HCT116 (cell line): Measurements from ENCODE around the gene PHPT1. TPM values are rescaled to one million over a fixed set of nuclear protein-coding genes. Genes with fewer than 3 reads are reported as not detected.

Source experiments
- ATAC-seq: fragments of 200-7000 bp; cut with Tn5 transposase; 2 replicates; pipeline ENCODE4 v1.9.1; 2020; ENCODE audit warnings: mild to moderate bottlenecking, moderate library complexity
- BruUV-seq: library from RNA; stranded (reverse); fragments of 400-500 nt; replicated peaks from 2 replicates; lab custom pipeline; 2021; lab: Mats Ljungman, UMichigan
- CTCF ChIA-PET: fragments of 300-600 bp; sonication (Branson Sonifier 250); formaldehyde crosslinking; loops from one replicate; lab custom pipeline; 2021; ENCODE audit warnings: antibody characterized with exemption; lab: Charles Lee
- POLR2A ChIA-PET: fragments of 300-600, 350-600 bp; sonication (Branson Sonifier 250); formaldehyde crosslinking; loops from one replicate; lab custom pipeline; 2021; ENCODE audit warnings: antibody characterized with exemption; lab: Charles Lee
- RAD21 ChIA-PET, 2 experiments: fragments of 300-600 bp; sonication (Branson Sonifier 250); formaldehyde crosslinking; loops; one replicate each; lab custom pipeline; 2023; ENCODE audit warnings: low total read pairs in 2 of 2; ENCODE audit not compliant: uncharacterized antibody in 2 of 2, unreplicated experiment in 2 of 2, low non-redundant PET in 1 of 2; lab: Charles Lee
- DNase-seq: peaks from one replicate; pipeline ENCODE4 v3.0.0-alpha.2; 2010; ENCODE audit warnings: low read depth, low spot score
- H2AFZ ChIP-seq: fragments of 200-600 bp; shearing (Covaris generic), sonication (generic); 2 replicates; pipeline ENCODE4 v1.6.1; 2017; ENCODE audit warnings: low read depth, mixed run types, mixed read lengths, antibody characterized with exemption, low read length; ENCODE audit not compliant: poor library complexity, severe bottlenecking
- H3K27ac ChIP-seq: 2 replicates; pipeline ENCODE4 v1.5.1; 2012; ENCODE audit warnings: low read depth, low read length
- H3K27me3 ChIP-seq: fragments of 200-600 bp; sonication (generic); 2 replicates; pipeline ENCODE4 v1.6.1; 2016; ENCODE audit warnings: mixed run types, low read length, mixed read lengths; ENCODE audit not compliant: insufficient read depth
- H3K36me3 ChIP-seq, 2 experiments: fragments of 200-500 bp in 1 of 2; fragments of 200-600 bp in 1 of 2; sonication (Bioruptor generic) in 1 of 2; sonication (generic) in 1 of 2; 2 replicates each; pipeline versions ENCODE4 v1.5.1 to v1.6.1; 2014 to 2016; ENCODE audit warnings: low read length in 2 of 2, inconsistent platforms in 1 of 2, mixed read lengths in 1 of 2, mixed run types in 1 of 2; ENCODE audit not compliant: insufficient read depth in 2 of 2, control insufficient read depth in 1 of 2
- H3K4me1 ChIP-seq, 2 experiments: fragments of 200-600 bp in 1 of 2; sonication (generic) in 1 of 2; 2 replicates each; pipeline versions ENCODE4 v1.5.1 to v1.6.1; 2012 to 2017; ENCODE audit warnings: low read length in 2 of 2, inconsistent platforms in 1 of 2, mild to moderate bottlenecking in 1 of 2, mixed read lengths in 1 of 2, mixed run types in 1 of 2, moderate library complexity in 1 of 2; ENCODE audit not compliant: insufficient read depth in 2 of 2, control insufficient read depth in 1 of 2
- H3K4me2 ChIP-seq: fragments of 200-600 bp; sonication (generic); 2 replicates; pipeline ENCODE4 v1.6.1; 2017; ENCODE audit warnings: mixed run types, low read length, mixed read lengths
- H3K4me3 ChIP-seq, 2 experiments: fragments of 200-600 bp in 1 of 2; sonication (generic) in 1 of 2; replicated peaks in 1 of 2; 2 replicates each; pipeline ENCODE4 v1.5.1; 2011 to 2016; ENCODE audit warnings: low read length in 2 of 2, control low read depth in 1 of 2, low read depth in 1 of 2, mild to moderate bottlenecking in 1 of 2, mixed read lengths in 1 of 2, mixed run types in 1 of 2
- H3K79me2 ChIP-seq: fragments of 200-600 bp; sonication (generic); 2 replicates; pipeline ENCODE4 v1.6.1; 2017; ENCODE audit warnings: mild to moderate bottlenecking, mixed run types, low read length, moderate library complexity, mixed read lengths; ENCODE audit not compliant: insufficient read depth
- H3K9ac ChIP-seq: fragments of 200-600 bp; sonication (generic); 2 replicates; pipeline ENCODE4 v1.6.1; 2016; ENCODE audit warnings: low read length, mixed read lengths
- H3K9me2 ChIP-seq: fragments of 200-600 bp; sonication (generic), shearing (Covaris generic); 2 replicates; pipeline ENCODE4 v1.6.1; 2017; ENCODE audit warnings: mixed run types, mild to moderate bottlenecking, moderate library complexity; ENCODE audit not compliant: insufficient read depth
- H3K9me3 ChIP-seq, 2 experiments: fragments of 200-500 bp in 1 of 2; fragments of 200-600 bp in 1 of 2; sonication (Bioruptor generic) in 1 of 2; sonication (generic) in 1 of 2; 2 replicates each; pipeline ENCODE4 v1.6.1; 2014 to 2017; ENCODE audit warnings: low read length in 2 of 2, mixed read lengths in 2 of 2, inconsistent platforms in 1 of 2, low read depth in 1 of 2, mild to moderate bottlenecking in 1 of 2, mixed run types in 1 of 2, moderate library complexity in 1 of 2; ENCODE audit not compliant: control insufficient read depth in 1 of 2, insufficient read depth in 1 of 2
- H4K20me1 ChIP-seq: fragments of 200-600 bp; sonication (generic), shearing (Covaris generic); 2 replicates; pipeline ENCODE4 v1.6.1; 2017; ENCODE audit warnings: mixed run types, mild to moderate bottlenecking, moderate library complexity; ENCODE audit not compliant: insufficient read depth
- ATF3 ChIP-seq: IDR thresholded peaks from 2 replicates; pipeline ENCODE4 v1.6.1; 2012
- CBX3 ChIP-seq: IDR thresholded peaks from 2 replicates; pipeline ENCODE4 v1.6.1; 2012; ENCODE audit warnings: low read depth
- CEBPB ChIP-seq: IDR thresholded peaks from 2 replicates; pipeline ENCODE4 v1.6.1; 2012; ENCODE audit warnings: low read depth
- CTCF ChIP-seq, 3 experiments: fragments of 200-600 bp in 1 of 3; sonication (generic) in 1 of 3; IDR thresholded peaks in 2 of 3; conservative IDR thresholded peaks in 1 of 3; 2 replicates each; pipeline ENCODE4 v1.5.1; 2012 to 2017; ENCODE audit warnings: low read depth in 2 of 3, low read length in 2 of 3, antibody characterized with exemption in 1 of 3, borderline replicate concordance in 1 of 3, control low read depth in 1 of 3, mild to moderate bottlenecking in 1 of 3, mixed read lengths in 1 of 3, mixed run types in 1 of 3, moderate library complexity in 1 of 3; ENCODE audit not compliant: insufficient read depth in 1 of 3
- EGR1 ChIP-seq: IDR thresholded peaks from 2 replicates; pipeline ENCODE4 v1.6.1; 2012; ENCODE audit warnings: low read depth
- EZH2phosphoT487 ChIP-seq: fragments of 200-600 bp; IDR thresholded peaks from 2 replicates; pipeline ENCODE4 v1.6.1; 2018; ENCODE audit warnings: antibody characterized with exemption, borderline replicate concordance
- POLR2A ChIP-seq: IDR thresholded peaks from 2 replicates; pipeline ENCODE4 v1.7.0; 2011; ENCODE audit warnings: borderline replicate concordance; ENCODE audit not compliant: insufficient read depth, insufficient read length; ENCODE audit errors: extremely low read depth
- POLR2AphosphoS5 ChIP-seq: IDR thresholded peaks from 2 replicates; pipeline ENCODE4 v1.6.1; 2011; ENCODE audit warnings: mild to moderate bottlenecking, low read depth, low read length, moderate library complexity
- RAD21 ChIP-seq: IDR thresholded peaks from 2 replicates; pipeline ENCODE4 v1.6.1; 2012; ENCODE audit warnings: low read depth, mild to moderate bottlenecking
- SIN3A ChIP-seq: IDR thresholded peaks from 2 replicates; pipeline ENCODE4 v1.6.1; 2012; ENCODE audit warnings: low read depth
- SRF ChIP-seq: IDR thresholded peaks from 2 replicates; pipeline ENCODE4 v1.6.1; 2012; ENCODE audit warnings: low read depth
- YY1 ChIP-seq: IDR thresholded peaks from 2 replicates; pipeline ENCODE4 v1.6.1; 2011; ENCODE audit warnings: low read length, low read depth, moderate library complexity, mild to moderate bottlenecking; ENCODE audit not compliant: insufficient replicate concordance; ENCODE audit errors: extremely low read depth
- ZFX ChIP-seq: fragments of 450-650 bp; IDR thresholded peaks from 2 replicates; pipeline ENCODE4 v1.6.1; 2017
- intact Hi-C: fragments of 100-400 bp; cut with micrococcal nuclease; formaldehyde crosslinking; loops from 2 replicates; pipeline ENCODE4 v1.10.0; 2022
- total RNA-seq: library from RNA; stranded (reverse); gene quantifications from one replicate; pipeline ENCODE4 v1.2.1, GENCODE V29; 2021; ENCODE audit not compliant: unreplicated experiment

Gene PHPT1
- total RNA-seq, 1 experiment from 2014 or later: 148 TPM

- no peaks in the 10 kb centered on the region; the same call in 1 of the 2 replicates for H3K79me2 ChIP-seq
- no peak overlapping the region for H2AFZ ChIP-seq
- no peaks in the 10 kb centered on the region for H3K9me2 ChIP-seq
- intact Hi-C loops: no loop called here
- no TSS peak for BruUV-seq
- no peak for TF ChIP-seq ZFX
- no peak for TF ChIP-seq EZH2phosphoT487
- no peak for TF ChIP-seq ATF3
- TF ChIP-seq POLR2A: no peak
- TF ChIP-seq YY1: no peak
- no peak for TF ChIP-seq EGR1
- TF ChIP-seq POLR2AphosphoS5: no peak
- TF ChIP-seq CTCF (IDR thresholded peaks at IDR 0.05 in 2 of 3, conservative IDR thresholded peaks at IDR 0.05 in 1 of 3; ENCODE audit: borderline replicate concordance in 1 of 3, insufficient read depth in 1 of 3, low read depth in 2 of 3, low read length in 2 of 3): no peak
- no peak for TF ChIP-seq SIN3A
- TF ChIP-seq CBX3: no peak
- TF ChIP-seq SRF: no peak
- no peak for TF ChIP-seq RAD21
- TF ChIP-seq CEBPB: no peak
- H3K4me2 ChIP-seq: no peak overlapping the region
- RAD21 ChIA-PET: no interaction called here
- no peak overlapping the region; the same call in 1 of the 2 replicates for H3K27ac ChIP-seq
- DNase-seq: no peak
- peaks cover 3 to 6% of the 10 kb centered on the region in 2 experiments; a peak in 3 of 4 replicates for H3K36me3 ChIP-seq
- ATAC-seq: no peak
- H3K4me3 ChIP-seq: no peak overlapping the region
- H3K9ac ChIP-seq: no peak overlapping the region
- CTCF ChIA-PET: no interaction called here
- no peaks in the 10 kb centered on the region for H3K27me3 ChIP-seq
- peaks cover 2 to 12% of the 10 kb centered on the region in 2 experiments; a peak in 2 of 4 replicates for H3K4me1 ChIP-seq
- H4K20me1 ChIP-seq: no peaks in the 10 kb centered on the region
- H3K9me3 ChIP-seq: no peaks in the 10 kb centered on the region
- POLR2A ChIA-PET: no interaction called here
Observed at GRCh38 chr9:136857166-136857565, 8.0 kb downstream of the PHPT1 start.
